Astrocyte (in vitro differentiated cells and primary cell): ENCODE results near the gene ASCC2.

Experiments used
- CTCF ChIP-seq: IDR thresholded peaks from 2 replicates; pipeline ENCODE4 v1.5.1; 2011; ENCODE audit warnings: low read depth, mild to moderate bottlenecking, inconsistent platforms, low read length, moderate library complexity; ENCODE audit not compliant: insufficient read depth
- EZH2 ChIP-seq: IDR thresholded peaks from 2 replicates; pipeline ENCODE4 v1.6.1; 2012; ENCODE audit warnings: mild to moderate bottlenecking, low read length, inconsistent platforms; ENCODE audit not compliant: insufficient read depth

- TF ChIP-seq CTCF (no peak), EZH2 (no peak)
Measured at GRCh38 chr22:29840498-29840897, 2.4 kb upstream of the ASCC2 start.
